ENCODE data around the gene KCNQ4. TPM values are rescaled to one million over a fixed set of nuclear protein-coding genes. Genes with fewer than 3 reads are reported as not detected.

The KCNQ4 gene
- polyA plus RNA-seq (ENCODE audit: insufficient read length): 35.5 TPM

DNA sequence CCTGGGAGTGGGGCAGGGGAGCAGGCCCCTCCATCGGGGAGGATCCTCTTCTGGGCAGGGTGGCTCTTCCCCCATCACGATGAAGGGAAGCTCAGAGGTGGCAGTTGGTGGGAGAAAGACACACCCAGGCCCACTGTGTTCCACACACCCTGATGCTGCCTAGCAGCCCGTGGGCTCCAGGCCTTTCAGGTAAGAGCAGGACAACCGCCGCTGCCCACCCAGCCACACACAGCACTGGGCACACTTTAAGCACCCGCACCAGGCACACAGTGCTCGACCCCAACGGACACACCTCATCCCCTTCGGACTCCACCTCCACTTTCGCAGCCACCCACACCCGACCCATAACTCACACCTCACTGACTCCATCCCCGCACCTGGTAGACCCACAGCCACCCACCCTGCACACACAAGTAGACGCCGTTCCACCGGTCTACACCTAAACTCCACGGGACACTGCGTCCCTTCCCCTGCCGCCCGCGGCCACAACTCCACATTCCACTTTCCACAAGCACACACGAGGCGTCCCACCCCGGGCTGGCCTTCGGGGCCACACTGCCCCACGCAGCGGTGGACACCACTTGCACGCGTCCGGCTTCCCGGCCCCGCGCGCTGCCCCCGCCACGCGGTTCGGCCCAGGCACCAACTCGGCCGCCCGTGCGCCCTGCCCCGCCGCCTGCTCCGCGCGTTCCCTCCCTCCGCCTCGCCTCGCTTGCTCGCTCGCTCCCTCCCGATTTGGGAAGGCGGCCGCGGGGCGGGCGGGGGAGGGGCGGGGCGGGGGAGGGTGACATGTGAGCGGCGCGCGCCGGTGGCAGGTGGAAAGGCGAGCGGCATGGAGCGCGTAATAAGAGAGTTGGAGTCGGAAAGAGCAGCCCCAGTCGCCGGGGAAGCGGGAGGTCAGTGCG lies at the start of gene KCNQ4:
TSS of gene KCNQ4 (plus strand) at position 787 of the 905 bp plus-strand sequence. CDS start 307 bp downstream, outside the sequence.
- DNase-seq (ENCODE audit: low read depth): no peak

DNA sequence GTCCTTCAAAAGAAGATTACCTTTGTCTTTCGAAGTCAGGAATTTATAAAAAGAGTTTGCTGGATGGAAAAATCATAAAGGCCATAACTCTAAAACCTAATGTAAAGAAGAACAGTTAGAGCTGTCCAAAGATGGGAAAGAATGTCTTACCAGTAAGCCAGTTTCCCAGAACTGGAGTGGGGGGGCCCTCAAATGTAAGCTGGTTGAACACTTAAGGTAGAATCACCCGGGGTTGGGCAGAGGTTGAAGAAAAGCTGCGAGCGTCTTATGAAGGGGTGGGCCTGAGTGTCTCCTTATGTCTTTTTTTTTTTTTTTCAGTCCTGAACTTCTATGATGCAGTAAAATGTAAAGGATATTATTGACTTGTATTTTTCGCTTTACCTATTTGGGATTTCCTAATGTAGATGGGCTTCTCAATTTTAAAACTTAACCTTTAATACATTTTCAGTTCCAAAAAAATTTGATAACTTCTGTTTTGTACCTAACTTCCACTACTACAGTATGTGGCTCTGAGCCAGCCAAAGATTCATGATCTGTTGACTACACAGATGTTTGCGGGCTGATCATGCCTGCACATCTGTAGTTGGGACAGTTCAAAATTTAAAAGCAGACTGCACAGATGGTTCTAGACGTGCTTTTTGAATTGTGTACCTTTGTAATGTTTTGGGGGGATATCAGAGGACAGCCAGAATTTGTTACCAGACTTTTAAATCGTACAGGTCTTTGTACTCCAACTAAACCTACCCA lies 48.5 kb upstream of the KCNQ4 start:
- DNase-seq (ENCODE audit: low read depth): no peak

DNA sequence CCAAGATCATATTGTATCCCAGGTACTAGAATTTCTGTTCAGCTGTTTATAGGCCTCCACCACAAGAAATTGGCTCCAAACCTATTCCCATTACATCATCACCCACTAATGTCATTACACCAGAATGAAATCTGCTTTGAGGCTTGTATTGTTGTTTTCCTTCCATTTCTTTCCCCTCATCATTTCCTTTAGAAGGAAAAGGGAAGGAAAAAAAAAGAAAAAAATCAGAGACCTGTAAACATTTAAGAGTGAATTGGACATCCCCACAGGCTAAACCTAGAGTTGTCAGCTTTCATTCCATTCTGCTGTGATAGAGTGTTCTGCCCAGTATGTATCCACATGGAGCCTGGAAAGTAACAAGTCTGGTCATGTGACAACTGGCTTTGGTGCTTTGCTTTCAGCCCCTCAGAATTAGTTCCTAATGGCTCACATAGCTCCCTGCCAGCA lies 47.5 kb upstream of the KCNQ4 start:
- no peak for DNase-seq (ENCODE audit: low read depth)

DNA sequence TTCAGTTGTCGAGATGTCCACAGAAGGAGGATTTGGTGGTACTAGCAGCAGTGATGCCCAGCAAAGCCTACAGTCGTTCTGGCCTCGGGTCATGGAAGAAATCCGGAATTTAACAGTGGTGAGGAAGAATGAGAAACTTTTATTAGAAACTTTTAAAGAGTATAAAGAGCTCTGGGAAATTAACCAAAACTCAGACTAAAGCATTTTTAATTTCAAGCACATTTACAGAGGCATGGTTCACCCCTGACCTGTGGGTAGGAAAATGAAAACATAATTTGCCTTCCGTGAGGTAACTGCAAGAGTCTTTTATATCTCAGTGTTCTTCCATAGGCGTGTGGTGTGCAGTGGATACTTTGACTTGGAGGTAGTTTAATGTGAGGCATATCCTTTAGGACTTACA lies 44.8 kb upstream of the KCNQ4 start:
- no peak for DNase-seq (ENCODE audit: low read depth)

DNA sequence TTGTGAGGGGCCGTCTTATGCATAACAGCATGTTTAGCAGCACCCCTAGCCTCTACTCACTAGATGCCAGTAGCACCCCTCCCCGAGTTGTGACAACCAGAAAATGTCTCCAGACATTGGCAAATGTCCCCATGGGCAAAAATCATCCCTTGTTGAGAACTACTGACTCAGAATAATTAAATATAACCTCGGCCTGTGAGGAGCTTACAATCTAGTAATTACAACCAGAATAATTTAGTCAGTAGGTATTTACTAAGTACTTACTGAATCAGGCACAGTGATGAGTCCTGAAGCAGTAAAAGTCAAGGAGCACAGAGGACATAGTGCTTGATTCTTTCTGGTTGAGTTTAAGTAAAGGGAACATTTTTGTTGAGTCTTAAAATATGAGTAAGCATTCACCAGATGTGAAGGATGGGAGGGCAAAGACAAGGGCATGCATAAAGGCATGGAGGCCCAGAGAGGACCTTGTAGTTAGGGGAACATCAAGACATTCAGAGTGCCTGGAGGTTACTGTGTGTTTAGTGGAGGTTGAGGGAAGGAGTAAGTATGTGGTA lies 44.1 kb upstream of the KCNQ4 start:
- no peak for DNase-seq (ENCODE audit: low read depth)

DNA sequence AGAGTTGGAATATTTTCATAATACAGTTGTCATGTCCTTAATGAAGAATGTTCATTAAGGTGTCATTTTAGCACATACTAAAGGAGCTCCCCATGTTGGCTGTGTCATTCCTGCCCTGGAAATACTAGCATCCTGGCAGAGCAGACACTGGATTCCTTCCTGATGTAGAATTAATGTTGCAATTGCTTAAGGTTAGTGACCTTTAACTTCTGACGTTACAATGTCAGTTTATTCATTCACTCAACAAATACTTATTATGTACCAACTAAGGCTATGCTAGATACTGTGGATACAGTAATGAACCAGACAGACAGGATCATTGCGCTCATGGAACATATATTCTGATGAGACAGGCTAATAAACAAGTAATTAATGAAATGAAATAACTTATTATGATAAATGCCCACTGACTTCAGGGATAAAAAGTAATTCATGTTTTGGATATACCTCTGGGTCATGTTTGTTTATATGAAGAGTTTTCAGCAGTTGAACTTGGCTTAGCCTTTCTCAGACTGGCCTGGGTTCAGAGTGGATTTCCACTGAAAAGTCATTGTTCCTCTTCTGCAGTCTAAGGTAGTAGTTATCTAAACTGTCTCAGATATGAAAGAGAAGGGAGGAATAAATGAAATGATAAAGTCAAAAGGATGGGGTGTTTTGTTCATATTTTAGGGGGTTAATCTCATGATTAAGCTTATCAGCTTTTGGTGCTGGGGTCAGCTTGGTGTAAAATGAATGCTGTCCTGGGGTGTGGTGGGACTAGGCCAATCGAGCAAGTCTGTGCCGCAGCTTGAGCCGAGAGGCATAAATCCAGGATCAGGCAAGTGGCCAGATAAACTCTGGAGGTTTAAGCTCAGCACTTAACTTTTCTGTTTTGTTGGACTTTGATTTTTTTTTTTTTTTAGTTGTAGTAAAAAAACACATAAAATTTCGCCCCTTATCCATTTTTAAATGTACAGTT lies 43.3 kb upstream of the KCNQ4 start:
- no peak for DNase-seq (ENCODE audit: low read depth)

DNA sequence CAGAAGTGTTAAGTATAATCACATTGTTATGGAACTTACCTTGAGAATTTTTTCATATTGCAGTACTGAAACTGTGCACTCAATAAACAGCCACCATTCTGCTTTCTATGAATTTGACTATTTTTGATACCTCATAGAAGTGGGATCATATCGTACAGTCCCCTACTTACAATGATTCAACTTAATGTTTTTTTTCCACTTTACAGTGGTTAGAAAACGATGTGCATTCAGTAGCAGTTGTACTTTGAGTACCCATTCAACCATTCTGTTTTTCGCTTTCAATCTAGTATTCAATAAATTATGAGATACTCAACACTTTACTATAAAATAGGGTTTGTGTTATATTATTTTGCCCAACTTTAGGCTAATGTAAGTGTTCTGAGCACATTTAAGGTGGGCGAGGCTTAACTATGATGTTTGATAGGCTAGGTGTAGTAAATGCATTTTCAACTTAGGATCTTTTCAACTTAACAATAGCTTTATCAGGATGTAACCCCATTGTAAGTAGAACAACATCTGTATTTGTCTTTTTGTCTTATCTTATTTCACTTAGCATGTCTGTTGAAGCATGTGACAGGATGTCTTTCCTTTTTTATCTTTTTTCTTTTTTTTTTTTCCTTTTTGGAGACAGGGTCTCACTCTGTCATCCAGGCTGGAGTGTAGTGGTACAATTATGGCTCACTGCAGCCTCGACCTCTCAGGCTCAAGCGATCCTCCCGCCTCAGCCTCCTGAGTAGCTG lies 42.4 kb upstream of the KCNQ4 start:
- no peak for DNase-seq (ENCODE audit: low read depth)

DNA sequence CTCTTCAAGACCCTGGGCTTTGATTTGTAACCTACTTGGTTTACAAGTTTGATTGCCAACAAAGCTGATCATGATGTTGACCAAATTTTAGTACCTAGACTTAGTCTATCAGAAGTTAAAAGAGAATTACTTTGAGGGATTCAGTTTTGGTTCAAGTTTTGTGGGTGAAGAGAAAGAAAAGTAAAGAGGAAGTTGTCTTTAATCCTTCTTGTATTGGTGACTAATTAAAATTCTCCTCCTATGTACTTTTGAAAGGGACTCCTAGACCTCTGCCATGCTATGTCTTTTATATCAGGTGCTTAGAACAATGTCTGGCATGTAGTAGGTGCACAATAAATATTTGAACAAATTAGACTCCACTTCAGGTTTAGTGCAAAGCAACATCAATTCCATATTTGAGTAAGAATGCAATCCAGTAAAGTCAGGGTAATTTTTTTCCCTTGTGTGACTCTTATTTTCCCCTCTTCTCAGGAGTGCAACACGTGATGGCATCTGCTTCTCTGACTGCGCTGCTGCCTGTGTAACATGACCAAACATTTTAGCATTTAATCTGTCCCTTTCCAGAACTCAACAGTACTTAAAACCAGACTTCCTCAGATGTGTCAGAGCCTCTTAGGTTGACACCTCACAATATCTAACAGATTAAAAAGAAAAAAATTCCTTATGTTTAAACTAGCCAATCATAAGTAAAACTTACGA lies 41.1 kb upstream of the KCNQ4 start:
- DNase-seq (ENCODE audit: low read depth): no peak

DNA sequence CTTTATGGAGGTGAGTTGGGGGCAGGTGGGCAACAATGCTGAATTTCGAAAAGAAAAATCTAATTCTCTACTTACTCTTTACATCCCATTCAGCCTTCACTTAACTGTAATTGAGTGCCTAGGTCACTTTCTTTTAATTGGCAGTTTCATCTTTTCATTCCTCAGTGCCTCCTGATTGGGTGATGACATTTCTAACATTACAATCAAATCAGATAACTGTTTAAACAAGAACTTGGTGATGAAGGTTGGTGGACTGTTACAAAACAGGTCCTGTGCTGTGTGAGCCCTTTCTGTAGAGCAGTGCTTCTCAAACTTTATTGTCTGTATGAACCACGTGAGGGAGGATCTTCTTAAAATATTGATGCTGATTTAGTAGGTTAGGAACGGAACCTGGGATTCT lies 40.1 kb upstream of the KCNQ4 start:
- DNase-seq (ENCODE audit: low read depth): no peak

DNA sequence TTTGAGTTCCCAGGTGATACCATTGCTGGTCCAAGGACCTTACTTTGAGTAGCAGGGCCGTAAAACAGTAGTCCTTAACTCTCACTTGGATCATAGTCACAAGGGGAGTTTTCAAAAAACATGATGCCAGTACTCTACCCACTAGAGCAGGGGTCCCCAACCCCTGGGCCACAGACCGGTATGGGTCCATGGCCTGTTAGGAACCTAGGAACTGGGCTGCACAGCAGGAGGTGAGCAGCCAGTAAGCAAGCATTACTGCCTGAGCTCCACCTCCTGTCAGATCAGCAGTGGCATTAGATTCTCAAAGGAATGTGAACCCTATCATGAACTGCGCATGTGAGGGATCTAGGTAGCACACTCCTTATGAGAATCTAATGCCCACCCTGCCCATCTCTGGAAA lies 39.7 kb upstream of the KCNQ4 start:
- no peak for DNase-seq (ENCODE audit: low read depth)

DNA sequence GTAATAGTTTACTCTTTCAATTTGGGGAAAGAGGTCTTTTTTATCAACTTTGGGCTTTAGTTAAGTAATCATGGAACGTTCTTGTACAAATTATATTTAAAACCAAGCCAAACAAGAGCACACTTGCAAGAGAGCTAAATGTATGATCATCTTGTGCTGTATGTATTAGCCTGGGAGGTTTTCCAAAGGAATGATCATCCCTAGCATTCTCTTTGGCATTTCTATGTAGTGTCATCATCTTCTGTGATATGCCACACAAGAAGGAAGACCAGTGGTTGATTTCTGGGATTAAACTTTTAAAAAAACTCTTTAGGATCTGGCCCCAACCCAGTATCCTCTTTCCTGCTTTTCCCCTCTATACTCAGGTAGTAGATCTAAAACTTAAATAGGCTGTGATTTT lies 38.4 kb upstream of the KCNQ4 start:
- DNase-seq (ENCODE audit: low read depth): no peak

DNA sequence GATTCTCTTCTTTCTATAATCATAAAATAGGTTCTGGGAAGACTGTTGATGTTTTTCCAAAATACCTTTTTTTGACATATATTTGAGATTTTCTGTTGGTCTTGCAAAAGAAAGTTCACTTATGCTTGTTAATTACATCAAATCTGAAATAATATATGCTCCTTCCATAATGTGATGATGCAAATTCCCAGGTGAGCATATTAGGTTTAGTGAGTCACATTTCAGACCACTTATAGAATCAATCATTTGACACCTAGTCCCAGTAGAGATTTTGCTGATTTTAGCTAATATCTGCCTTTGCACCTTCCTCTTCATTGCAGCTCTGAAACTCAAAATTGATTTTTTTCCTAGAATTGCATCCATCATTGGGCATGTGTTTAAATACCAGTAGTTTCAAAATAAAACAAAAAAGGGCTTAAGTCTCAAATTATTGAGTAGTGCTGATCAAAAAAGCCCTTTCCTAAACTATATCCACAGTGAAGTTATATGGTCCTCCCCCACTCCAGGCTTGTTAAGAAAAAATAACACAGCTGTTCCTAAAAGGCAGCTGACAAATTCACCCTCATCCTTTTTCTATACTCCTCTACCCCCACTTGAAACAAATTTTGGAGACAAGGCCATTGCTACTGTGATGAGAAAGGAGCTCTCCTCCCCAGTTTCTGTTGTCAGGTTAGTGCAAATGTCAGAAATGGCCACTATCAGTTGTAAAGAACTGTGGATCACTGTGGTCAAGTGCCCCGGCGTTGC lies 37.1 kb upstream of the KCNQ4 start:
- no peak for DNase-seq (ENCODE audit: low read depth)

DNA sequence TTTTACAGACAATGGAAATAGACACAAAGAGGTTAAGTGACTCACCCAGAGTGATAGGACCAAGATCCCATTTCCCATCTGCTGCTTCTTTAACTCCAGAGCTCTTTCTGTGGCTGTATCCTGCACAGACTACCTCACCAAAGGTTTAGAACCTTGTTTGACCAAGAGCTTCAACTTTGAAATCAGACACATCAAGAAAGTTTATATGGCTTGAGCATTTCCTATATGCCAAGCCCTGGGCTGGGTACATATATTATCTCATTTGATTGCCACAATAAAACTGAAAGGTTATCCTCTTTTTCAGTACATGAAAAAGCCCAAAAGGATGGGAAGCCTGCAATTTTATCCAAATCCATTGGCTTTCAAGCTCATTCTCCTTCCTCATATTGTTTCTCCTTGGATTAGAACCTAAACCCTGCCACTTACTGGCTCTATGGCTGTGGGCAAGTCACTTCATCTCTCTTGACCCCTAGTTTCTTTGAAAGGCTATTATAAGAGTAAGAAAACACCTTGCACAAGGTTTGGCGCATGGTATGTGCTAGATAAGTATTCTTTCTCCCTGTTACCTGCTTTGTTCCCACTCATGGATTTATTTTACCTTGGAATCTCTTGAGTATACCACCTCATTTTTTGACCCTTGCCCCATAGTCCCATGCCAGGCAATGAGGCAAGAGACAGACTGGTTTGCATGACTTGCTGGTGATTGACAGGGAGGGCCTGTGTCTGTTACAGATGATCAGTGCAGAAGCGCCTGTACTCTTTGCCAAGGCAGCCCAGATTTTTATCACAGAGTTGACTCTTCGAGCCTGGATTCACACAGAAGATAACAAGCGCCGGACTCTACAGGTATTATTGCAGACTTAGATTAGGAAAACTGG lies 34.5 kb upstream of the KCNQ4 start:
- no peak for DNase-seq (ENCODE audit: low read depth)

DNA sequence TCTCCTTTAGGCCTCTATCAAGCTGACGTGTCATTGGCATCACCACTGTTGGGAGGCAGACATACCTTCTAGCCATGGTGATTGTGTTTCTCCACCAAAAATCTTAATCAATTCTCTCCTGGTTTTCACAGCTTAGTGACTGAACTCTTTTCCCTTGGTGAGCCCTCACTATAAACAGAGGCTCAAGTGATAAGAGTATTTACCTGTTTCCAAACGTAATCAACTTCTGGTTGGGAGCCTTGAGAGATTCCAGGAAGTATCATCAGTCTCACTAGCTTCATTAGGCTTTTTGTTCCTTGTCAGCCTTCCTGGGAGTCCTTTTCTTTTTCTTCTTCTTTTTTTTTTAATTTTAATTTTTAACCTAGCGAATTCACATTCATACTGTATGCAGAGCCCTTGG lies 33.8 kb upstream of the KCNQ4 start:
- DNase-seq (ENCODE audit: low read depth): no peak

DNA sequence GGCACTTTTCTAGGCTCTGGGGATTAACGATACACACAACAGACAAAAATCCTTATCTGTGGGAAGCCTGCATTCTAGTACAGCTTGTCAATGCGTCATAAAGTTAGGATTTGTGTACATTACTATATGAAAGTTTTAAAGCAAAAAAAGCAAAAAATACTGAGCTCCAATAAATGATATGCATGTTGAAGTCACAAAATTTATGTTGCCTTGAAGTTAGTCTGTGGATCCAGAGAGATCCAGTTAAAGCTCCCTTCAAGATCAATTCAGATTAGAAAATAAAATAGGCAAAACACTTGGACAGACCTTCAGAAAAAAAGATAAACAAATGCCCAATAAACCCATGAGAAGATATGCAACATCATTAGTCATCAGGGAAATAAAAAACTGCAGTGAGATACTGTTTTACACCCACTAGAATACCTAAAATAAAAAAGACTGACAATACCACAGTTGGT lies 33.1 kb upstream of the KCNQ4 start:
- no peak for DNase-seq (ENCODE audit: low read depth)

DNA sequence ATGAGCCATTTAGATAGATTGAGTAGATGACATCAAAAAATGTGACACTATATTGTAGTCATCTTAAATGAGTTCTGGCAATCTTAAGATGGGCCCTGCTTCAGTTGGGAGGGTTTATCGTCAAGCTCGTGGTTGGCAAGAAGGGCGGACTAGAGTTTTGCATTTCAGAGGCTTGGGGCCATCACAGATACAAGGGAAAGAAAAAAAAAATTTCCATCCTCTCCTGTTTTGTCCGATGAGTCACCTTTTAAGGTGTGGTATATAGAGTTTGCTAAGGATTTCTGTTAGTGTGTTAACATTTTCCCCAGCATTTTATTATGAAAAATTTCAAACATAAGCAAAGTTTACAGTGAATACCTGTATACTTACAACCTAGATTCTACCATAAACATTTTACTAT lies 31.8 kb upstream of the KCNQ4 start:
- no peak for DNase-seq (ENCODE audit: low read depth)

DNA sequence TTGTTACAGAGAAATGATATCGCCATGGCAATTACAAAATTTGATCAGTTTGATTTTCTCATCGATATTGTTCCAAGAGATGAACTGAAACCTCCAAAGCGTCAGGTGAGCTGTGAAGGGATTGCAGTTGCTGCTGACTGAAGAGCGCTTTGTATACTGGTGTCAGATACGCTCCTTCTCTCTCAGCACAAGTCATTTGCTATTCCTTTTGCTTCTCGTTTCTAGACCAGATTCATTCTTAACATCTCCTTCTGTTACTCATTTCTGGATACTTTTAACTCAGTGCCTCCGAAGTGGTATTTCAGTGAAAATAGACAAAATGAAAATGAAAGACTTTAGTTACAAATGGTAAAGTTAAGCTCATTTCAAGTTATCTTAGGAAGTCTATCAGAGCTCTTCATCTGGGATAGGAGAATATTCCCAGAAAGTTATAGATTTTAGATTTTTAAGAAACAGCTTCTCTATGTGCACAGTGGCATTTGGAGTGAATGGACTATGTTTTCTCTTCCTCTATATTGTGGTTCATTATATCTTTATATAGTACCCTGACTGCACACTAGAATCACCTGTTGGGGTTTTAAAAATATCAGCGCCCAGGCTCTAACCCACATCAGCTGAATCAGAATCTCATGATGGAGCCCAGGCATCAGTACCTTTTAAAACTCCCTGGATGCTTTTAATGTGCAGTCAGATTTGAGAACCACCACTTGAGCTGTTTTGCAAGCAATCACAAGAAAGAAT lies 30.3 kb upstream of the KCNQ4 start:
- DNase-seq (ENCODE audit: low read depth): no peak

DNA sequence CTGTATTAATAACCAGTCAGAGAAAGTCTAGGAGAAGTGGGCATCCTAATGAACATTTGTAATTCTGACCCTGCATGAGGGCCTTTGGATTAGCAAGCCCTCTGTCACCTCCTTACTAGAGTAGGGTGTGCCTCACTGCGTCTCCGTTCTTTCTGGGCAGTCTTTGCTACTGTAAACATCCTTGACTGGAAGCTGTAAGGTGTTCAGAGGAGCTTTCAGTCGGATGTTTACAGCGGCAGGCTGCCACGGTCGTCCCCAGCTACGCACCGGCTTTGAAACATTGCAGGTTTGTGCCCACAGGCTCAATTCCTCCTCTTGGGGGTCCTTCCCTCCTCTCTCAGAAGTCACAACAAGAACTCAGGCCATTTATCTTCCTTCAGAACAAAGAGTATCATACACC lies 29.4 kb upstream of the KCNQ4 start:
- DNase-seq (ENCODE audit: low read depth): no peak

Data from forelimb muscle (tissue), 1 donor.